HCT116 (cell line): Measurements from ENCODE around the gene FBXL17.

ENCODE experiments used
- FOSL1 ChIP-seq: IDR thresholded peaks from 2 replicates; pipeline ENCODE4 v1.6.1; 2012; ENCODE audit warnings: low read depth
- POLR2AphosphoS5 ChIP-seq: IDR thresholded peaks from 2 replicates; pipeline ENCODE4 v1.6.1; 2011; ENCODE audit warnings: mild to moderate bottlenecking, low read depth, low read length, moderate library complexity

GRCh38 chr5:107853696-107854095 is 528.2 kb downstream of the FBXL17 start:
- TF ChIP-seq POLR2AphosphoS5 = no peak
- no peak for TF ChIP-seq FOSL1
